RWPE2 (cell line): Measurements from ENCODE around the gene HPSE2.
A peak's percentile ranks its signal among the peaks of the same experiment; 100 is the strongest.

Experiments used
- ATAC-seq: fragments of 200-7000 bp; cut with Tn5 transposase; 3 replicates; pipeline ENCODE4 v1.9.1; 2021; ENCODE audit warnings: low read depth
- DNase-seq: peaks from one replicate; pipeline ENCODE4 v3.0.0-alpha.2; 2020; ENCODE audit warnings: low spot score
- H3K27ac ChIP-seq: fragments of 450-650 bp; 2 replicates; pipeline ENCODE4 v1.5.1; 2017; ENCODE audit warnings: mild to moderate bottlenecking; ENCODE audit not compliant: poor library complexity, severe bottlenecking
- H3K27me3 ChIP-seq: fragments of 250-450 bp; sonication (Bioruptor Pico); 2 replicates; pipeline ENCODE4 v1.5.1; 2021; ENCODE audit warnings: mild to moderate bottlenecking, moderate library complexity; ENCODE audit not compliant: insufficient read depth, poor library complexity, severe bottlenecking
- H3K36me3 ChIP-seq: fragments of 250-450 bp; sonication (Bioruptor Pico); 2 replicates; pipeline ENCODE4 v1.5.1; 2020; ENCODE audit warnings: low read depth, mild to moderate bottlenecking, moderate library complexity
- H3K4me1 ChIP-seq: fragments of 250-450 bp; sonication (Bioruptor Pico); 2 replicates; pipeline ENCODE4 v1.5.1; 2021; ENCODE audit warnings: mild to moderate bottlenecking, moderate library complexity; ENCODE audit not compliant: insufficient read depth, poor library complexity, severe bottlenecking
- H3K4me3 ChIP-seq: fragments of 250-450 bp; sonication (Bioruptor Pico); 2 replicates; pipeline ENCODE4 v1.5.1; 2021; ENCODE audit warnings: mild to moderate bottlenecking, moderate library complexity; ENCODE audit not compliant: severe bottlenecking
- H3K9me3 ChIP-seq: fragments of 250-450 bp; sonication (Bioruptor Pico); 2 replicates; pipeline ENCODE4 v1.5.1; 2021; ENCODE audit warnings: mild to moderate bottlenecking, moderate library complexity; ENCODE audit not compliant: severe bottlenecking
- CTCF ChIP-seq: fragments of 450-650 bp; IDR thresholded peaks from one replicate; pipeline ENCODE4 v1.5.1; 2017; ENCODE audit warnings: mild to moderate bottlenecking, moderate library complexity; ENCODE audit not compliant: poor library complexity, severe bottlenecking

The HPSE2 gene

GRCh38 chr10:98470850-98471249 is 764.8 kb downstream of the HPSE2 start:
- H3K9me3 ChIP-seq = no peaks in the 10 kb centered on the region
- DNase-seq = no peak
- no peak for ATAC-seq
- H3K27me3 ChIP-seq = peaks cover 4% of the 10 kb centered on the region
- H3K4me3 ChIP-seq = no peak overlapping the region
- no peak overlapping the region for H3K27ac ChIP-seq
- no peaks in the 10 kb centered on the region for H3K4me1 ChIP-seq
- no peaks in the 10 kb centered on the region for H3K36me3 ChIP-seq
- no peak for TF ChIP-seq CTCF

GRCh38 chr10:98469001-98469931 is 766.4 kb downstream of the HPSE2 start:
- no peak for ATAC-seq
- H3K4me1 ChIP-seq = no peaks in the 10 kb centered on the region
- TF ChIP-seq CTCF = no peak

GRCh38 chr10:98467506-98468318 is 767.9 kb downstream of the HPSE2 start:
- Histone ChIP-seq H3K9me3 (no peaks in the 10 kb centered on the region), H3K27me3 (peaks cover 4% of the 10 kb centered on the region), H3K27ac (no peak overlapping the region), H3K36me3 (no peaks in the 10 kb centered on the region), H3K4me1 (no peaks in the 10 kb centered on the region), H3K4me3 (peak overlapping the region; percentile 23)
- TF ChIP-seq CTCF = peak; percentile 89
- DNase-seq (no peak), ATAC-seq (peak; percentile 97)

More at GRCh38 chr10:98469001-98469931, 766.4 kb downstream of the HPSE2 start:
- H3K36me3 ChIP-seq = no peaks in the 10 kb centered on the region
- peaks cover 4% of the 10 kb centered on the region for H3K27me3 ChIP-seq
- no peak overlapping the region for H3K4me3 ChIP-seq
- DNase-seq = no peak
- H3K27ac ChIP-seq = no peak overlapping the region
- H3K9me3 ChIP-seq = no peaks in the 10 kb centered on the region

GRCh38 chr10:98466861-98467505 is 768.7 kb downstream of the HPSE2 start:
- ATAC-seq = no peak

More at GRCh38 chr10:98466861-98467505, 768.7 kb downstream of the HPSE2 start:
- Histone ChIP-seq H3K4me3 (no peak overlapping the region), H3K27ac (no peak overlapping the region), H3K27me3 (peaks cover 4% of the 10 kb centered on the region), H3K36me3 (no peaks in the 10 kb centered on the region), H3K4me1 (no peaks in the 10 kb centered on the region), H3K9me3 (no peaks in the 10 kb centered on the region)
- DNase-seq = no peak
- TF ChIP-seq CTCF = no peak
